Chondrocyte (in vitro differentiated cells): Measurements from ENCODE around the gene LYPD1. TPM values are rescaled to one million over a fixed set of nuclear protein-coding genes. Genes with fewer than 3 reads are reported as not detected.

ENCODE experiments used
- DNase-seq: peaks from one replicate; pipeline ENCODE4 v3.0.0; 2021; ENCODE audit warnings: mixed read lengths, low spot score
- H3K27ac Mint-ChIP-seq: one replicate; pipeline ENCODE4 v1.8.0; 2021; ENCODE audit warnings: mild to moderate bottlenecking, moderate library complexity, mixed read lengths; ENCODE audit not compliant: unreplicated experiment
- H3K27me3 Mint-ChIP-seq: 2 replicates; pipeline ENCODE4 v1.8.0; 2021; ENCODE audit warnings: low read depth, mixed read lengths
- H3K36me3 Mint-ChIP-seq: 2 replicates; pipeline ENCODE4 v1.8.0; 2021; ENCODE audit warnings: low read depth, mixed read lengths
- H3K4me1 Mint-ChIP-seq: 2 replicates; pipeline ENCODE4 v1.8.0; 2021; ENCODE audit warnings: low read depth, mild to moderate bottlenecking, mixed read lengths
- H3K4me3 Mint-ChIP-seq: one replicate; pipeline ENCODE4 v1.8.0; 2021; ENCODE audit warnings: mild to moderate bottlenecking, moderate library complexity, mixed read lengths; ENCODE audit not compliant: unreplicated experiment
- H3K9me3 Mint-ChIP-seq: 2 replicates; pipeline ENCODE4 v1.8.0; 2021; ENCODE audit warnings: low read depth, mixed read lengths
- total RNA-seq: library from RNA; stranded (reverse); gene quantifications from 3 replicates; pipeline ENCODE4 v1.2.1, GENCODE V29; 2021
- TF ChIP-seq, protein P1 (sequence below): fragments of 200-600 bp; sonication (generic); IDR thresholded peaks from 2 replicates; pipeline ENCODE4 v1.5.0; 2021; ENCODE audit warnings: antibody characterized with exemption, mild to moderate bottlenecking, moderate library complexity

The LYPD1 gene
- total RNA-seq, 1 donor from 2014 or later = 5.0 TPM

- Mint-ChIP-seq H3K4me3 (no peak overlapping the region), H3K27me3 (peaks cover 7% of the 10 kb centered on the region), H3K4me1 (no peaks in the 10 kb centered on the region), H3K9me3 (no peaks in the 10 kb centered on the region), H3K27ac (no peak overlapping the region), H3K36me3 (no peaks in the 10 kb centered on the region)
- DNase-seq = no peak
- TF ChIP-seq, protein P1, sequence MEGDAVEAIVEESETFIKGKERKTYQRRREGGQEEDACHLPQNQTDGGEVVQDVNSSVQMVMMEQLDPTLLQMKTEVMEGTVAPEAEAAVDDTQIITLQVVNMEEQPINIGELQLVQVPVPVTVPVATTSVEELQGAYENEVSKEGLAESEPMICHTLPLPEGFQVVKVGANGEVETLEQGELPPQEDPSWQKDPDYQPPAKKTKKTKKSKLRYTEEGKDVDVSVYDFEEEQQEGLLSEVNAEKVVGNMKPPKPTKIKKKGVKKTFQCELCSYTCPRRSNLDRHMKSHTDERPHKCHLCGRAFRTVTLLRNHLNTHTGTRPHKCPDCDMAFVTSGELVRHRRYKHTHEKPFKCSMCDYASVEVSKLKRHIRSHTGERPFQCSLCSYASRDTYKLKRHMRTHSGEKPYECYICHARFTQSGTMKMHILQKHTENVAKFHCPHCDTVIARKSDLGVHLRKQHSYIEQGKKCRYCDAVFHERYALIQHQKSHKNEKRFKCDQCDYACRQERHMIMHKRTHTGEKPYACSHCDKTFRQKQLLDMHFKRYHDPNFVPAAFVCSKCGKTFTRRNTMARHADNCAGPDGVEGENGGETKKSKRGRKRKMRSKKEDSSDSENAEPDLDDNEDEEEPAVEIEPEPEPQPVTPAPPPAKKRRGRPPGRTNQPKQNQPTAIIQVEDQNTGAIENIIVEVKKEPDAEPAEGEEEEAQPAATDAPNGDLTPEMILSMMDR = no peak
Observed at GRCh38 chr2:132620115-132620514, 49.9 kb downstream of the LYPD1 start.

GRCh38 chr2:132618734-132619133 lies 51.3 kb downstream of the LYPD1 start:
- Mint-ChIP-seq H3K4me1 (no peaks in the 10 kb centered on the region), H3K27me3 (peaks cover 6% of the 10 kb centered on the region), H3K9me3 (no peaks in the 10 kb centered on the region), H3K36me3 (no peaks in the 10 kb centered on the region), H3K4me3 (no peak overlapping the region), H3K27ac (no peak overlapping the region)
- DNase-seq = no peak
- TF ChIP-seq, protein P1 = no peak

- no peak for DNase-seq
- TF ChIP-seq, protein P1 = no peak
- Mint-ChIP-seq H3K4me1 (no peaks in the 10 kb centered on the region), H3K9me3 (no peaks in the 10 kb centered on the region), H3K27me3 (peaks cover 4% of the 10 kb centered on the region), H3K4me3 (no peak overlapping the region), H3K36me3 (no peaks in the 10 kb centered on the region), H3K27ac (no peak overlapping the region)
Observed at GRCh38 chr2:132617989-132618388, 52.0 kb downstream of the LYPD1 start.

- no peak overlapping the region for H3K4me3 Mint-ChIP-seq
- H3K27me3 Mint-ChIP-seq = peaks cover 4% of the 10 kb centered on the region
- H3K9me3 Mint-ChIP-seq = no peaks in the 10 kb centered on the region
- DNase-seq = no peak
- no peak overlapping the region for H3K27ac Mint-ChIP-seq
- TF ChIP-seq, protein P1 = no peak
- H3K4me1 Mint-ChIP-seq = no peaks in the 10 kb centered on the region
- no peaks in the 10 kb centered on the region for H3K36me3 Mint-ChIP-seq
Observed at GRCh38 chr2:132615329-132616085, 54.5 kb downstream of the LYPD1 start.

DNA sequence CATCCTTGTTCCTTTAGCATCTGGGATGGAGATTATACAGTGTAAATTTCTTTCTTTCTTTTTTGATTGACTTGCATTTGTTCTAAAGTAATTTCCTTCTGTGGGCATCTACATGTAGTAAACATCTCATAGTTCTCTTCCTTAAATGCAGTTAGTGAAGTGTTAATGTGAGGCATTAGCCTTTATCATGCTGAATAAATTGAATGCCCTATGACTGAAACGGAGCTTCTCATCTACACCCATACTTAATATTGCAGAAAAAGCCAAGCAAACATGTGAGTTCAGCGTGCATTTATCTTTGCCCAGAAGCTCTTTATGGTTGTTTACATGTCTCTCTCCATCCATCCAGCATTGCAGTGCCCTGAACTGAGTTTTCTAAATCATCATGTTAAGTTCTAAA lies 58.3 kb downstream of the LYPD1 start:
- no peaks in the 10 kb centered on the region for H3K9me3 Mint-ChIP-seq
- DNase-seq = no peak
- no peaks in the 10 kb centered on the region for H3K4me1 Mint-ChIP-seq
- TF ChIP-seq, protein P1 = no peak
- no peaks in the 10 kb centered on the region for H3K36me3 Mint-ChIP-seq
- H3K27ac Mint-ChIP-seq = no peak overlapping the region
- no peak overlapping the region for H3K4me3 Mint-ChIP-seq
- H3K27me3 Mint-ChIP-seq = peaks cover 3% of the 10 kb centered on the region
